Pancreas (tissue), 10 donors: ENCODE data around the gene RALA. TPM values are rescaled to one million over a fixed set of nuclear protein-coding genes. Genes with fewer than 3 reads are reported as not detected.

Source experiments
- ATAC-seq, 4 donors: fragments of 200-7000 bp; cut with Tn5 transposase; one replicate each; pipeline versions ENCODE4 v1.8.0 to v1.9.1; 2020; ENCODE audit warnings: mild to moderate bottlenecking in 4 of 4, moderate library complexity in 4 of 4
- DNase-seq, 6 donors: peaks; one replicate each; pipeline ENCODE4 v3.0.0-alpha.2; 2020
- FAIRE-seq: peaks from 2 replicates; lab custom pipeline; 2012; peaks lifted over from hg19 to GRCh38; lab: Jason Lieb, UNC
- H3K27ac ChIP-seq, 4 donors: fragments of 200-600 bp; sonication (generic); 1 replicate in 3 of 4; 2 replicates in 1 of 4; pipeline versions ENCODE4 v1.5.0 to v1.8.0; 2020
- H3K27me3 ChIP-seq, 4 donors: fragments of 200-600 bp; one replicate each; pipeline ENCODE4 v1.8.0; 2021
- H3K36me3 ChIP-seq, 3 donors: fragments of 200-600 bp; sonication (generic) in 1 of 3; one replicate each; pipeline versions ENCODE4 v1.5.0 to v1.8.0; 2020 to 2021
- H3K4me1 ChIP-seq, 3 donors: fragments of 200-600 bp; one replicate each; pipeline ENCODE4 v1.8.0; 2021
- H3K4me3 ChIP-seq, 4 donors: fragments of 200-600 bp; sonication (generic) in 2 of 4; one replicate each; pipeline versions ENCODE4 v1.5.0 to v1.8.0; 2020 to 2021
- H3K9me3 ChIP-seq, 4 donors: fragments of 200-600 bp; one replicate each; pipeline ENCODE4 v1.8.0; 2021
- CTCF ChIP-seq, 4 donors: fragments of 200-600 bp; sonication (generic) in 3 of 4; IDR thresholded peaks; one replicate each; pipeline versions ENCODE4 v1.5.0 to v1.8.0; 2021; ENCODE audit warnings: antibody characterized with exemption in 4 of 4
- WGBS, 2 donors: extraction: QIAGEN DNeasy Blood & Tissue Kit; methylation state at CpG; one replicate each; pipeline ENCODE4 v1.1.7; 2013; 5-methylcytosine and 5-hydroxymethylcytosine counted together
- intact Hi-C, 3 donors: fragments of 100-400 bp; cut with DNase I; formaldehyde crosslinking; loops; one replicate each; pipeline versions ENCODE4 v1.11.1 to v1.14.2; 2022
- polyA plus RNA-seq, 2 donors: library from polyadenylated mRNA; stranded (reverse); fragments of 200-250 nt; gene quantifications; one replicate each; pipeline ENCODE4 v1.2.3, GENCODE V29; 2013
- total RNA-seq, 6 donors: library from RNA; stranded (reverse); fragmentation: NEBNext Ultra II Directional in 4 of 6; extraction: Animal tissue kit (Norgen Biotek cat#: 25700) in 4 of 6; gene quantifications; one replicate each; pipeline versions ENCODE4 v1.2.1 to v1.2.4, GENCODE V29; 2021 to 2023
- donor health status: healthy with polysubstance abuse.
- donor health status: DM: no; HTN: no; CAD: no; lungs with moderate emphysema.
- donor health status: DM: no; HTN: no; CAD: no.
- donor health status: control.
- donor health status: control.
- donor health status: Bipolar disorder and iron deficiency.
- donor health status: DM: yes; HTN: yes; CAD: no.
- donor health status: DM: no; HTN: no; CAD: no.
- donor health status: DM: no; HTN: no; CAD: no.
- donor health status: DM: yes; HTN: yes; CAD: no.

The RALA gene
- total and polyA plus RNA-seq, 8 donors: 7.0 to 19.1 (median 8.8) TPM

GRCh38 chr7:39702133-39702532 is 78.8 kb downstream of the RALA start:
- TF ChIP-seq CTCF (IDR thresholded peaks at IDR 0.05): no peak
- Histone ChIP-seq H3K36me3 (peaks cover 0 to 9% (median 3%) of the 10 kb centered on the region in 3 donors), H3K4me1 (no peaks in the 10 kb centered on the region), H3K4me3 (no peak overlapping the region), H3K27me3 (no peaks in the 10 kb centered on the region), H3K9me3 (no peaks in the 10 kb centered on the region), H3K27ac (no peak overlapping the region)
- ATAC-seq (no peak), FAIRE-seq (no peak), DNase-seq (no peak)
- intact Hi-C loops: no loop called here
- WGBS, 2 donors: 87 to 93% methylated on average over 4 of the region's 4 CpGs

GRCh38 chr7:39703144-39703543 is 79.8 kb downstream of the RALA start:
- 82 to 86% methylated on average over 5 of the region's 5 CpGs for WGBS, 2 donors
- ATAC-seq (no peak), DNase-seq (no peak), FAIRE-seq (no peak)
- Histone ChIP-seq H3K4me3 (no peak overlapping the region), H3K9me3 (no peaks in the 10 kb centered on the region), H3K4me1 (no peaks in the 10 kb centered on the region), H3K36me3 (peaks cover 0 to 5% (median 0%) of the 10 kb centered on the region in 3 donors), H3K27me3 (no peaks in the 10 kb centered on the region), H3K27ac (no peak overlapping the region)
- no peak for TF ChIP-seq CTCF (IDR thresholded peaks at IDR 0.05)
- intact Hi-C loops: no loop called here

- WGBS, 2 donors: 88 to 91% methylated on average over 5 of the region's 5 CpGs
- Histone ChIP-seq H3K9me3 (no peaks in the 10 kb centered on the region), H3K27me3 (no peaks in the 10 kb centered on the region), H3K4me3 (no peak overlapping the region), H3K27ac (no peak overlapping the region), H3K36me3 (peaks cover 0 to 5% (median 0%) of the 10 kb centered on the region in 3 donors), H3K4me1 (no peaks in the 10 kb centered on the region)
- no peak for ATAC-seq
- no peak for FAIRE-seq
- no peak for DNase-seq
- intact Hi-C loops: no loop called here
- TF ChIP-seq CTCF (IDR thresholded peaks at IDR 0.05): no peak
Observed at GRCh38 chr7:39709029-39709428, 85.7 kb downstream of the RALA start.

- DNase-seq: peak in 1 of 6 donors; percentile 21
- peak in 3 of 4 donors; percentile 56 to 61 (median 58) for ATAC-seq
- Histone ChIP-seq H3K36me3 (peaks cover 0 to 5% (median 0%) of the 10 kb centered on the region in 3 donors), H3K27me3 (no peaks in the 10 kb centered on the region), H3K27ac (no peak overlapping the region), H3K9me3 (no peaks in the 10 kb centered on the region), H3K4me3 (no peak overlapping the region), H3K4me1 (no peaks in the 10 kb centered on the region)
- TF ChIP-seq CTCF (IDR thresholded peaks at IDR 0.05): no peak
- 20 to 33% methylated on average over 3 of the region's 3 CpGs for WGBS, 2 donors
- FAIRE-seq: no peak
- intact Hi-C loops: no loop called here
Observed at GRCh38 chr7:39709768-39710311, 86.5 kb downstream of the RALA start.

GRCh38 chr7:39712751-39713150 is 89.4 kb downstream of the RALA start:
- WGBS, 2 donors: 64 to 70% methylated on average over 1 of the region's 1 CpG
- Histone ChIP-seq H3K9me3 (no peaks in the 10 kb centered on the region), H3K27ac (no peak overlapping the region), H3K4me1 (no peaks in the 10 kb centered on the region), H3K36me3 (no peaks in the 10 kb centered on the region), H3K27me3 (no peaks in the 10 kb centered on the region), H3K4me3 (no peak overlapping the region)
- DNase-seq (no peak), FAIRE-seq (no peak), ATAC-seq (no peak)
- TF ChIP-seq CTCF (IDR thresholded peaks at IDR 0.05): no peak
- intact Hi-C loops: no loop called here
